ENCODE measurements around the gene SPG11.
"Not testable (repeated sequence)": the region's sequence is repeated elsewhere in the genome, so short reads cannot be mapped to it uniquely, and the experiment has no call there.

Gene SPG11

GRCh38 chr15:44673639-44674038 lies 10.2 kb upstream of the SPG11 start:
- DNase-seq: no peak

GRCh38 chr15:44670087-44670950 lies 6.9 kb upstream of the SPG11 start:
- DNase-seq: no peak

GRCh38 chr15:44668921-44669320 lies 5.5 kb upstream of the SPG11 start:
- DNase-seq: no peak

GRCh38 chr15:44667039-44667360 lies 3.5 kb upstream of the SPG11 start:
- no peak for DNase-seq

- peak in 1 of 2 experiments; percentile 2 for DNase-seq
These were observed 3.0 kb upstream of the SPG11 start for GRCh38 chr15:44666210-44667038.

- DNase-seq: peak; percentile 66 to 80
These were observed 718 bp downstream of the SPG11 start for GRCh38 chr15:44662478-44663409.

GRCh38 chr15:44661576-44661975 lies 1.9 kb downstream of the SPG11 start:
- DNase-seq: no peak

GRCh38 chr15:44659056-44659455 lies 4.4 kb downstream of the SPG11 start:
- no peak for DNase-seq

GRCh38 chr15:44657378-44657777 lies 6.1 kb downstream of the SPG11 start:
- no peak for DNase-seq

- no peak for DNase-seq
These were observed 6.5 kb downstream of the SPG11 start for GRCh38 chr15:44656913-44657312.

- DNase-seq: no peak
These were observed 7.2 kb downstream of the SPG11 start for GRCh38 chr15:44656298-44656697.

GRCh38 chr15:44654858-44655257 lies 8.6 kb downstream of the SPG11 start:
- no peak for DNase-seq

GRCh38 chr15:44647637-44648036 lies 15.8 kb downstream of the SPG11 start:
- no peak for DNase-seq

GRCh38 chr15:44647036-44647435 lies 16.4 kb downstream of the SPG11 start:
- no peak for DNase-seq

- DNase-seq: no peak
These were observed 17.0 kb downstream of the SPG11 start for GRCh38 chr15:44646460-44646859.

- DNase-seq: no peak
These were observed 21.8 kb downstream of the SPG11 start for GRCh38 chr15:44641651-44642050.

- no peak for DNase-seq
These were observed 26.5 kb downstream of the SPG11 start for GRCh38 chr15:44636976-44637375.

GRCh38 chr15:44633603-44634002 lies 29.9 kb downstream of the SPG11 start:
- DNase-seq: no peak

GRCh38 chr15:44625286-44625685 lies 38.2 kb downstream of the SPG11 start:
- DNase-seq: not testable (repeated sequence)

GRCh38 chr15:44623178-44623577 lies 40.3 kb downstream of the SPG11 start:
- no peak for DNase-seq

GRCh38 chr15:44620081-44620480 lies 43.4 kb downstream of the SPG11 start:
- no peak for DNase-seq

- DNase-seq: no peak
These were observed 46.5 kb downstream of the SPG11 start for GRCh38 chr15:44616974-44617373.

GRCh38 chr15:44606740-44607139 lies 56.7 kb downstream of the SPG11 start:
- no peak for DNase-seq
